ENCODE data around the gene TRAPPC12.

The TRAPPC12 gene

DNA sequence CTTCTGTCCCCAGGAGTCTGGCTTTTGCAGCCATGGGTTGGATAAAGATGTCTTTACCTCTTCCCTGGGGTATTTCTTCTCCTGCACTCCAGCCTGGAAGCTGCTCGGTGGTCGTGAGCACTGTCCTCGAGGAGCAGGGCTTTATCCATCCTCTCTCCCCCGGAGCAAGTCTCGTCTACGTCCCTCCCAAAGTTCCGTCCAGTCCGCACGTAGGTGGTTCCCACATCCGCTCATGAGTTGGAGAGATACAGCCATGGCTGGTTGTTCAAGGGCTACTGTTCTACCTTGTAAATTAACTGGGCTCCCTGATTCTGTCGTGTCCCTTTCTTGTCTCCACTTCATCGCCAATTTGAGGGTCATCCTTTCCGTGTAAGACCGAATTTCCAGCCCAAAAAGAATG, 47.1 kb downstream of the TRAPPC12 start:
- no peak for DNase-seq (ENCODE audit: low read depth, low spot score)
- no peak overlapping the region for H3K9ac ChIP-seq (ENCODE audit: insufficient read length, low read depth)
- no peaks in the 10 kb centered on the region for H3K27me3 ChIP-seq (ENCODE audit: insufficient read depth, insufficient read length)
- TF ChIP-seq YY1 (IDR thresholded peaks at IDR 0.05; ENCODE audit: insufficient read depth, insufficient read length) (no peak), SUZ12 (IDR thresholded peaks at IDR 0.05; ENCODE audit: extremely low read depth, insufficient read depth, insufficient read length) (no peak), ZNF274 (IDR thresholded peaks at IDR 0.05; ENCODE audit: low read depth, low read length) (no peak)
- H3K4me3 ChIP-seq (ENCODE audit: insufficient read length, low read depth): no peak overlapping the region
- no peaks in the 10 kb centered on the region for H3K9me3 ChIP-seq (ENCODE audit: insufficient read depth, low read length)
- H3K4me1 ChIP-seq (ENCODE audit: insufficient read depth, insufficient read length): no peaks in the 10 kb centered on the region
- peaks cover 76% of the 10 kb centered on the region for H3K36me3 ChIP-seq (ENCODE audit: insufficient read depth, insufficient read length, low read length)

DNA sequence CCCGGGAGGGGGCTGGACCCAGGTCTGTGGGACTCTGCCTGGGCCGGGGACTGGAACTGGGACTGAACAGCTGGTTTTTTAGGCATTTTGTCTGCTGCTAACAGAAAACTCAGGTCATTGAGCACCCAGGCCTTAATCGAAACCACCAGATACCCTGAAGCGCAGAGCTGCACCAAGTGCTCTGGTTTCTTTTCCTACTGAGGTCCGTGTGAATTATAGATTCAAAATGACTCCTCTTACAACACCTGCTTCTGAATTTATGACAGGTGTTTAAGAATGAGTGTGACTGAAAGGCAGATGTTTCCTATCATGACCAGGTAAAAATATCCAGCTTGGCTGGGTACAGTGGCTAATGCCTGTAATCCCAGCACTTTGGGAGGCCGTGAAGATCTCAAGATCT, 47.8 kb downstream of the TRAPPC12 start:
- no peak for TF ChIP-seq SUZ12 (IDR thresholded peaks at IDR 0.05; ENCODE audit: extremely low read depth, insufficient read depth, insufficient read length)
- no peak for TF ChIP-seq YY1 (IDR thresholded peaks at IDR 0.05; ENCODE audit: insufficient read depth, insufficient read length)
- TF ChIP-seq ZNF274 (IDR thresholded peaks at IDR 0.05; ENCODE audit: low read depth, low read length): no peak
- Histone ChIP-seq H3K27me3 (ENCODE audit: insufficient read depth, insufficient read length) (no peaks in the 10 kb centered on the region), H3K4me1 (ENCODE audit: insufficient read depth, insufficient read length) (no peaks in the 10 kb centered on the region), H3K9me3 (ENCODE audit: insufficient read depth, low read length) (no peaks in the 10 kb centered on the region), H3K4me3 (ENCODE audit: insufficient read length, low read depth) (no peak overlapping the region), H3K36me3 (ENCODE audit: insufficient read depth, insufficient read length, low read length) (peaks cover 74% of the 10 kb centered on the region), H3K9ac (ENCODE audit: insufficient read length, low read depth) (no peak overlapping the region)
- no peak for DNase-seq (ENCODE audit: low read depth, low spot score)

DNA sequence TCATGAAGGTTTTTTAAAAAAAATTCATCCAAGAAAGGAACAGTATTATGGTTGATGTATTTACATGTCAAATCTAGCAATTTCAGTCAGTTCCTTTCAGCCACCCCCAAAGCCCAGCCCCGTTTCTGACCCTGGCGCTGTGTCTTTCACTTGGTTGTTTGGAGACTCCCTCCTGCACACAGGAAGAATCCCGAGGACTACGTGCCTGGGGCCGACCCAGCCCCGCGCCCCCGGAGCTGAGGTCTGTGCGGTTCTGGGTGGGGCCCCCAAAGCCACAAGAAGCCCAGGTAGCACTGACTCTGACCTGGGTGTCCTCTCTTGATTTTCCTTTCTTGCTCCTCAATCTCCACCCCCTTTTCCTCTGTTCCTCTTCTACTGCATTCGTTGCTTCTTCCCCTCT, 49.1 kb downstream of the TRAPPC12 start:
- Histone ChIP-seq H3K9me3 (ENCODE audit: insufficient read depth, low read length) (no peaks in the 10 kb centered on the region), H3K4me1 (ENCODE audit: insufficient read depth, insufficient read length) (peaks cover 4% of the 10 kb centered on the region), H3K9ac (ENCODE audit: insufficient read length, low read depth) (no peak overlapping the region), H3K36me3 (ENCODE audit: insufficient read depth, insufficient read length, low read length) (peaks cover 63% of the 10 kb centered on the region), H3K4me3 (ENCODE audit: insufficient read length, low read depth) (no peak overlapping the region), H3K27me3 (ENCODE audit: insufficient read depth, insufficient read length) (no peaks in the 10 kb centered on the region)
- DNase-seq (ENCODE audit: low read depth, low spot score): no peak
- no peak for TF ChIP-seq SUZ12 (IDR thresholded peaks at IDR 0.05; ENCODE audit: extremely low read depth, insufficient read depth, insufficient read length)
- no peak for TF ChIP-seq ZNF274 (IDR thresholded peaks at IDR 0.05; ENCODE audit: low read depth, low read length)
- no peak for TF ChIP-seq YY1 (IDR thresholded peaks at IDR 0.05; ENCODE audit: insufficient read depth, insufficient read length)

DNA sequence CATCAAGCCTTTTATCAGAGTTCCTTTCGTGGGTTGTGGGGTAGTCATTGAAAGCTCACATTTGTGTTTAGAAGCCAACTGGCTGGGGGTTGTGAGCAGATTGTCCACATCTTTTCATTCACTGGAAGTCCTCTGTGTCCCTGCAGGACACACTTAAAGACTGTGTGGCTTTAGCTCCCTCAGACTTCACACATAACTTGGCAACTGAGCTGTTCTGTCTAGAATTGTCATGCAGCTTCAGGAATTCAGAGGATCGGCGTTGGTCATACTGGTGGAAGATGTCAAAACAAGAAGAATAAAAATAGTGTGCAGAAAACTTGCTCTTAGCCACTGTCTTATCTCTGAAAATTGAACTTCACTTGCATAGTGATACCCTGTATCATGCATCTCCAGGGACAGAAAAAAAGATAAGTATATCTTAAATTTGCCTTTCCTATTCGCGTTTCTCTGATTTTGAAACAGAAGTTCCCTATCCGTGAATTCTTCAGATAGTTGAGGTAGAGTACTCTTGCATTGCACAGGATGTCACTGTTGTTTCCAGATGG, 49.6 kb downstream of the TRAPPC12 start:
- Histone ChIP-seq H3K36me3 (ENCODE audit: insufficient read depth, insufficient read length, low read length) (peaks cover 59% of the 10 kb centered on the region), H3K4me1 (ENCODE audit: insufficient read depth, insufficient read length) (peaks cover 4% of the 10 kb centered on the region), H3K9me3 (ENCODE audit: insufficient read depth, low read length) (no peaks in the 10 kb centered on the region), H3K4me3 (ENCODE audit: insufficient read length, low read depth) (no peak overlapping the region), H3K27me3 (ENCODE audit: insufficient read depth, insufficient read length) (no peaks in the 10 kb centered on the region), H3K9ac (ENCODE audit: insufficient read length, low read depth) (no peak overlapping the region)
- TF ChIP-seq YY1 (IDR thresholded peaks at IDR 0.05; ENCODE audit: insufficient read depth, insufficient read length) (no peak), SUZ12 (IDR thresholded peaks at IDR 0.05; ENCODE audit: extremely low read depth, insufficient read depth, insufficient read length) (no peak), ZNF274 (IDR thresholded peaks at IDR 0.05; ENCODE audit: low read depth, low read length) (no peak)
- no peak for DNase-seq (ENCODE audit: low read depth, low spot score)

DNA sequence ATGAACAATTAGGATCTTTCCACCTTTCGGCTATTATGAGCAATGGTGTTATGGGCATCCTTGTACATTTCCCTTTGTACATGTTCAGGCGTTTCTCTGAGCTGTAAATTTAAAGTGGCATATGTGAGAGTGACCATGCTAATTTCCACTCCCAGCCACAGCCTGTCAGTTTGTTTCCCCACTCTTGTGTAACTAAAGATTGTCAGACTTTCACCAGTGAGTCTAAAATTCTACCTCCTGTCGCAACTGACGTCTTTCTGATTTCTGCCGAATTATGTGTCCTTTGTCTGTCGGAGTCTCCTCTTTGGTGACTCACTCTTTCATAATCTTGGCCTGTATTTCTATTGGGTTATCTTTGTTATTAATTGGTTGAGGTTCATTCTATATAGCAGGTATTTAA, 50.7 kb downstream of the TRAPPC12 start:
- peaks cover 50% of the 10 kb centered on the region for H3K36me3 ChIP-seq (ENCODE audit: insufficient read depth, insufficient read length, low read length)

DNA sequence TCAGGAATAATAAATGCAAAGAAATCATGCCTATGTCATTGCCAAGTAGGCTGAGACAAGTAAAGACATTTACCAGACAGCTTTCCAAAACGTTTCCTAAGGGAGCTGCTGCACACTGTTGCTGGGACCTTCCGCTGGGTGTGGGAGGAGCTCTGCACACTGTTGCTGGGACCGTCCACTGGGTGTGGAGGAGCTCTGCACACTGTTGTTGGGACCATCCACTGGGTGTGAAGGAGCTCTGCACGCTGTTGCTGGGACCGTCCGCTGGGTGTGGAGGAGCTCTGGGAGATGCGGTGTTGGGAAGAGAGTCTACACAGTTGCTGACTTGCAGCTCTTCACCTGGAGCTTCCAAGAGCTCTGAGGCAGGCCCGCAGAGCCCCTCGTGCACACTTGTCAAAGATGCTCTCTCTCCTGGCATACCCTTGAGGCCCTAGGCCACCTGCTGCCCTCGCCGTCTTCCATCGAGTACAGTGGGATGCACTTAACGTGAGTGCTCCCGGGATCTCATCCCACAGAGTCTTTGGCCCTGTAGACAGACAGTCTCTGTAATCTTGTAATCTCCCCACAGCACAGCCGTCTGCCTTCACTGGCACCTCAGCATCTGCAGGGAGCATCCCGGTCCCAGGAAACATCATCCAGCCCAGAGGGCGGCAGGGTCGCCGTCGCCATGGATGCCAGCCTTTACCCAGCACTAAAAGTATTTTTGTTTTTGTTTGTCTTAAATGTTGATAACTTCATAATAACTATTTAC, 51.4 kb downstream of the TRAPPC12 start:
- no peak overlapping the region for H3K4me3 ChIP-seq (ENCODE audit: insufficient read length, low read depth)
- H3K9ac ChIP-seq (ENCODE audit: insufficient read length, low read depth): no peak overlapping the region
- DNase-seq (ENCODE audit: low read depth, low spot score): no peak
- peaks cover 4% of the 10 kb centered on the region for H3K4me1 ChIP-seq (ENCODE audit: insufficient read depth, insufficient read length)
- peaks cover 46% of the 10 kb centered on the region for H3K36me3 ChIP-seq (ENCODE audit: insufficient read depth, insufficient read length, low read length)
- TF ChIP-seq SUZ12 (IDR thresholded peaks at IDR 0.05; ENCODE audit: extremely low read depth, insufficient read depth, insufficient read length) (no peak), YY1 (IDR thresholded peaks at IDR 0.05; ENCODE audit: insufficient read depth, insufficient read length) (no peak), ZNF274 (IDR thresholded peaks at IDR 0.05; ENCODE audit: low read depth, low read length) (no peak)
- no peaks in the 10 kb centered on the region for H3K27me3 ChIP-seq (ENCODE audit: insufficient read depth, insufficient read length)
- H3K9me3 ChIP-seq (ENCODE audit: insufficient read depth, low read length): no peaks in the 10 kb centered on the region

More for the DNA sequence above, 50.7 kb downstream of the TRAPPC12 start:
- H3K9me3 ChIP-seq (ENCODE audit: insufficient read depth, low read length): no peaks in the 10 kb centered on the region
- H3K9ac ChIP-seq (ENCODE audit: insufficient read length, low read depth): no peak overlapping the region
- H3K4me1 ChIP-seq (ENCODE audit: insufficient read depth, insufficient read length): peaks cover 4% of the 10 kb centered on the region
- no peak for DNase-seq (ENCODE audit: low read depth, low spot score)
- H3K27me3 ChIP-seq (ENCODE audit: insufficient read depth, insufficient read length): no peaks in the 10 kb centered on the region
- H3K4me3 ChIP-seq (ENCODE audit: insufficient read length, low read depth): no peak overlapping the region
- TF ChIP-seq YY1 (IDR thresholded peaks at IDR 0.05; ENCODE audit: insufficient read depth, insufficient read length) (no peak), SUZ12 (IDR thresholded peaks at IDR 0.05; ENCODE audit: extremely low read depth, insufficient read depth, insufficient read length) (no peak), ZNF274 (IDR thresholded peaks at IDR 0.05; ENCODE audit: low read depth, low read length) (no peak)

DNA sequence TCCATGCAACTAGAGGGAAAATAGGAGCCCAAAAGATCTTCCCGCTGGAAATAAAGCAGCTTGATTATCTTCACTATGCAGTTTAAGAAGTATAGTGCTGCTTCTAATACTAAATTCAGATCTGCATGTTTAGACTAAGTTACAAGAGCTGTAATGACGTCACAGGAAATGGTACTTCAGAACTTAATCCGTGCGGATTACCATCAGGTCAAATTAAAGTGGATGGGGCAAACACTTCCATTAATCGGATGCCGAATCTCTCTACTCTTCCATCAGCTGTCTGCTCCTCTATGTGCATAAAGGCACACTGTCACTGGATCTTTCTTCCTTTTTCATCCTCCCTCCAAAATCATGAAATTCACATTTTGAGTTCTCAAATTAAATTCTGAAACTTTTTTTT, 52.6 kb downstream of the TRAPPC12 start:
- peaks cover 4% of the 10 kb centered on the region for H3K4me1 ChIP-seq (ENCODE audit: insufficient read depth, insufficient read length)
- no peaks in the 10 kb centered on the region for H3K9me3 ChIP-seq (ENCODE audit: insufficient read depth, low read length)
- H3K9ac ChIP-seq (ENCODE audit: insufficient read length, low read depth): no peak overlapping the region
- no peaks in the 10 kb centered on the region for H3K27me3 ChIP-seq (ENCODE audit: insufficient read depth, insufficient read length)
- DNase-seq (ENCODE audit: low read depth, low spot score): no peak
- peaks cover 36% of the 10 kb centered on the region for H3K36me3 ChIP-seq (ENCODE audit: insufficient read depth, insufficient read length, low read length)
- no peak overlapping the region for H3K4me3 ChIP-seq (ENCODE audit: insufficient read length, low read depth)
- no peak for TF ChIP-seq ZNF274 (IDR thresholded peaks at IDR 0.05; ENCODE audit: low read depth, low read length)
- TF ChIP-seq YY1 (IDR thresholded peaks at IDR 0.05; ENCODE audit: insufficient read depth, insufficient read length): no peak
- no peak for TF ChIP-seq SUZ12 (IDR thresholded peaks at IDR 0.05; ENCODE audit: extremely low read depth, insufficient read depth, insufficient read length)
